Measurements from ENCODE around the gene CAPN15. TPM values are rescaled to one million over a fixed set of nuclear protein-coding genes. Genes with fewer than 3 reads are reported as not detected.

CAPN15 gene
- total and polyA plus RNA-seq, 10 donors, result 25.8 to 71.7 (median 62.5) TPM

- peak; percentile 88 for DNase-seq
- Histone ChIP-seq H3K27ac (peak overlapping the region; percentile 69 to 100 (median 83)), H3K27me3 (replicated peaks in 1 of 7) (no peaks in the 10 kb centered on the region), H3K4me1 (peaks cover 37 to 88% (median 69%) of the 10 kb centered on the region in 6 donors), H3K4me3 (peak overlapping the region; percentile 61 to 84 (median 72)), H3K36me3 (peaks cover 0 to 17% (median 0%) of the 10 kb centered on the region in 6 donors), H3K9me3 (no peaks in the 10 kb centered on the region)
- TF ChIP-seq POLR2A (IDR thresholded peaks at IDR 0.05) (no peak), POLR2AphosphoS5 (IDR thresholded peaks at IDR 0.05) (peak in 1 of 3 donors; percentile 72)
- 1 to 4% (median 3%) methylated on average over 29 to 55 of the region's 55 CpGs for WGBS, 5 donors
- intact Hi-C loops (cut with DNase I; ENCODE audit: low total_unique reads), result no loop called here
These were observed 849 bp downstream of the CAPN15 start for GRCh38 chr16:528111-529011.

DNA sequence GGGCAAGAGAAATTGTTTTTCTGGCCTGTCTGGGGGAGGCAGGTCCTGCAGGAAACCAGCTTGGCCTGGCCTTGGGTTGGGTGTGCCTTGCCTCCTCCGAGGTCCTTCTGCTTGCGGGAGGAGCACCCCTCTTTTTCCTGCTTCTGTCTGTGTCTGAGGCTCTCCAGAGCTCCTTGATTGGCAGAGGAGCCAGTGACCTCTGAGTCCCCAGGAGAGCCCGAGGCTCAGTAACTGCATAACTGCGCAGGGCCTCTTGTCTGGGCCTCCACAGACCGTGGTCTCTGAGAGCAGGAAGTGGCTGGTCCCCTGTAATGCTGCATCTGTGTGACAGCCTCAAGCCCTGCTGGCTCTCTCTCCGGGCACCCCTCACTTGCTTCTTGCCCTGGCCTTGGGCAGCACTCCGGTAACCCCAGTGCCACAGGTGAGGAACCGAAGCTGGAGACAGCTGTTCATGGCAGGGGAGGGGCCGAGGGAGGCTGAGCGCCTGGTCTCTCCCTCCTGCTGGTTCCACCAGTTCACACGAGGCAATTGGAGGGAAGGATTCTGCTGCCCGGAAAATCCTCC is 1.6 kb downstream of the CAPN15 start:
- peaks cover 0 to 24% (median 0%) of the 10 kb centered on the region in 6 donors for H3K36me3 ChIP-seq
- intact Hi-C loops (cut with DNase I; ENCODE audit: low total_unique reads), result no loop called here
- H3K9me3 ChIP-seq, result no peaks in the 10 kb centered on the region
- 33 to 41% (median 39%) methylated on average over 9 to 12 of the region's 12 CpGs for WGBS, 5 donors
- H3K27ac ChIP-seq, result peak overlapping the region; percentile 50 to 100 (median 83)
- no peaks in the 10 kb centered on the region for H3K27me3 ChIP-seq (replicated peaks in 1 of 7)
- TF ChIP-seq, protein P1, sequence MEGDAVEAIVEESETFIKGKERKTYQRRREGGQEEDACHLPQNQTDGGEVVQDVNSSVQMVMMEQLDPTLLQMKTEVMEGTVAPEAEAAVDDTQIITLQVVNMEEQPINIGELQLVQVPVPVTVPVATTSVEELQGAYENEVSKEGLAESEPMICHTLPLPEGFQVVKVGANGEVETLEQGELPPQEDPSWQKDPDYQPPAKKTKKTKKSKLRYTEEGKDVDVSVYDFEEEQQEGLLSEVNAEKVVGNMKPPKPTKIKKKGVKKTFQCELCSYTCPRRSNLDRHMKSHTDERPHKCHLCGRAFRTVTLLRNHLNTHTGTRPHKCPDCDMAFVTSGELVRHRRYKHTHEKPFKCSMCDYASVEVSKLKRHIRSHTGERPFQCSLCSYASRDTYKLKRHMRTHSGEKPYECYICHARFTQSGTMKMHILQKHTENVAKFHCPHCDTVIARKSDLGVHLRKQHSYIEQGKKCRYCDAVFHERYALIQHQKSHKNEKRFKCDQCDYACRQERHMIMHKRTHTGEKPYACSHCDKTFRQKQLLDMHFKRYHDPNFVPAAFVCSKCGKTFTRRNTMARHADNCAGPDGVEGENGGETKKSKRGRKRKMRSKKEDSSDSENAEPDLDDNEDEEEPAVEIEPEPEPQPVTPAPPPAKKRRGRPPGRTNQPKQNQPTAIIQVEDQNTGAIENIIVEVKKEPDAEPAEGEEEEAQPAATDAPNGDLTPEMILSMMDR (IDR thresholded peaks at IDR 0.05 in 8 of 11, conservative IDR thresholded peaks at IDR 0.05 in 3 of 11), result no peak
- TF ChIP-seq POLR2A (IDR thresholded peaks at IDR 0.05) (no peak), POLR2AphosphoS5 (IDR thresholded peaks at IDR 0.05) (peak in 2 of 3 donors; percentile 6 to 24)
- no peak for DNase-seq
- H3K4me3 ChIP-seq, result peak overlapping the region; percentile 61 to 84 (median 72)
- H3K4me1 ChIP-seq, result peaks cover 37 to 88% (median 71%) of the 10 kb centered on the region in 6 donors

GRCh38 chr16:530111-530817 is 2.8 kb downstream of the CAPN15 start:
- H3K27ac ChIP-seq, result peak overlapping the region in 5 of 8 donors; percentile 82 to 100 (median 96)
- DNase-seq, result no peak
- H3K4me1 ChIP-seq, result peaks cover 36 to 88% (median 63%) of the 10 kb centered on the region in 6 donors
- peaks cover 0 to 36% (median 0%) of the 10 kb centered on the region in 6 donors for H3K36me3 ChIP-seq
- TF ChIP-seq POLR2A (IDR thresholded peaks at IDR 0.05) (no peak), POLR2AphosphoS5 (IDR thresholded peaks at IDR 0.05) (peak in 1 of 3 donors; percentile 16)
- no peak overlapping the region for H3K4me3 ChIP-seq
- no peaks in the 10 kb centered on the region for H3K27me3 ChIP-seq (replicated peaks in 1 of 7)
- 83 to 92% (median 88%) methylated on average over 9 to 23 of the region's 23 CpGs for WGBS, 5 donors
- intact Hi-C loops (cut with DNase I; ENCODE audit: low total_unique reads), result no loop called here
- no peaks in the 10 kb centered on the region for H3K9me3 ChIP-seq

GRCh38 chr16:531494-532125 is 4.1 kb downstream of the CAPN15 start:
- H3K27ac ChIP-seq, result no peak overlapping the region
- no peak for DNase-seq
- H3K9me3 ChIP-seq, result no peaks in the 10 kb centered on the region
- H3K4me3 ChIP-seq, result no peak overlapping the region
- H3K27me3 ChIP-seq (replicated peaks in 1 of 7), result no peaks in the 10 kb centered on the region
- H3K36me3 ChIP-seq, result peaks cover 0 to 50% (median 9%) of the 10 kb centered on the region in 6 donors
- intact Hi-C loops (cut with DNase I; ENCODE audit: low total_unique reads), result no loop called here
- TF ChIP-seq, protein P1 (IDR thresholded peaks at IDR 0.05 in 8 of 11, conservative IDR thresholded peaks at IDR 0.05 in 3 of 11), result no peak
- TF ChIP-seq POLR2A (IDR thresholded peaks at IDR 0.05), result no peak
- no peak for TF ChIP-seq POLR2AphosphoS5 (IDR thresholded peaks at IDR 0.05)
- H3K4me1 ChIP-seq, result peaks cover 23 to 81% (median 50%) of the 10 kb centered on the region in 6 donors
- WGBS, 5 donors, result 83 to 90% (median 87%) methylated on average over 13 to 16 of the region's 16 CpGs

All from spleen (tissue), 11 donors.